ENCODE data around the gene PRLHR.

GRCh38 chr10:118557946-118558345, 37.5 kb downstream of the PRLHR start:
- TF ChIP-seq CTCF (IDR thresholded peaks at IDR 0.05) (no peak), EP300 (IDR thresholded peaks at IDR 0.05) (no peak)
